GM18498 (cell line): ENCODE measurements around the gene RPRD1B.

Experiments
- ATAC-seq: cut with Tn5 transposase; IDR thresholded peaks from one replicate; pipeline ENCODE4 v1.9.1; 2021; ENCODE audit warnings: mild to moderate bottlenecking, moderate library complexity; ENCODE audit not compliant: unreplicated experiment

RPRD1B gene

DNA sequence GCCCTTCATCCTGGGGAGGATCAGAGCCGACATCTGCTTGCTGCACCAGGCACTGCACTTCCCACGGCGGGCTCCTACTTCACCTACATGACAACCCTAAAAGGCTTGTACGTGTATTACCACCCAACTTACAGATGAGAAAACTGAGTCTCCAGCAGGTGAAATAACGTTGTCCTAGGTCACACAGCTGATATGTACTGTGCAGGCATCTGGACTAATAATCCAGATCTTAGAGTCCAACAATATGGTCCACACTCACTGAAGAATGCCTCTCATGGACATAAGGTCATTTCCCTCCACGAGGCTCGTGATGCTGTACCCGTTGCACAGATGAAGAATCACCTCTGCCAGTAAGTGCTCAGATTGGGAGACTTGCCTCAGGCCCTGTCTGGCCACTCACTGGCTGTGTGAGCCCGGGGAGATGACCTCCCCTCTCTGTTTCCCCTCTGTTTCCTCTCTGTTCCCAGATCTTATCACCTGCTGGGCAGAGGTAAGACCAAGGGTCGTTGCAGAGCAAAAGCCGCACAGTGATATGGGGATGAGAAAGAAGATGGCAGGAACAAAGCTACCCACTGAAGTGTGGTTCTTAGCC lies 99.5 kb downstream of the RPRD1B start:
- ATAC-seq = no peak

DNA sequence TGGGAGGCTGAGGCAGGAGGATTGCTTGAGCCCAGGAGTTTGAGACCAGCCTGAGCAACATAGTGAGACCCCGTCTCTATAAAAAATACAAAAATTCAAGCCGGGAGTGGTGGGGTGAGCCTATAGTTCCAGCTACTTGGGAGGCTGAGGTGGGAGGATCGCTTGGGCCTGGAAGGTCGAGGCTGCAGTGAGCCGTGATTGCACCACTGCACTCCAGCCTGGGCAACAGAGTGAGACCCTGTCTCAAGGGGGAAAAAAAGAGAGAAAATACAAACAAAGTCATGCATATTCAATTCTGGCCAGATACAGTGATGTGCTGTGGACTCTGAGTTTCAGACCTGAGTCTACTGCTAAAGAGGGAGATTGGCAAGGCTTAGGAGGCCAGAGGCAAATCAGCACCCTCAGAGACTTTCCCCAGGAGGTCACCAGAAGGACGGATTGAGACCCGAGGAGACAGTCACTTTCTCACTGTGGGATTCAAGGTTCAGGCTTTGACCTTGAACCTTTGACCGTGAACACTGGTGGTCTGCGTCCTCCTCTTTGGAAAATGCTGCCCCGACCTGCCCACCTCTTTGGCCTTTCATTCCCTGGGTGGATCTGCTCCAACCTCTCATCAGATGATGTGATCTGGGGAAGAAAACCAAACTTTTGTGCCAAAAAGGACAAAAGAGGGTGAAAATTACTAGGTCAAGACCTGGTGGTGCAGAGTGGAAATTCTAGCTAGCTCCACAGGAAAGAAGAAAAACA lies 100.3 kb downstream of the RPRD1B start:
- ATAC-seq = no peak

- no peak for ATAC-seq
Measured at GRCh38 chr20:38134427-38135270, 101.1 kb downstream of the RPRD1B start.

DNA sequence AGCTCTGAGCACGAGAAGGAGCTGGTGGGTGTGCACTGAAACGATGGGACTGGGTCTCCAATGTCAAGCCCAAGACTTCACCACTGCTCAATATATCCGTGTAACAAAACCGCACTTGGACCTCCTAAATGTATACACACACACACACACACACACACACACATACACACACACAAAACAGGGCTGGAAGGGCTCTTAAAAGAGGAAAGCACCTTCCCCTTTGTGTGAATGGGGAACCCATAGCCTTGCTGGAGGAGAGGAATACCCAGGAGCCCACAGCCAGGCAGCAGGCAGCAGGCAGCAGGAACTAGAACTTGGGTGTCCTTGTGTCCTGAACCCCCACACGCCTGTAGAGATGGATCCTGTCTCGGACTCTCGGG lies 101.7 kb downstream of the RPRD1B start:
- ATAC-seq = no peak

DNA sequence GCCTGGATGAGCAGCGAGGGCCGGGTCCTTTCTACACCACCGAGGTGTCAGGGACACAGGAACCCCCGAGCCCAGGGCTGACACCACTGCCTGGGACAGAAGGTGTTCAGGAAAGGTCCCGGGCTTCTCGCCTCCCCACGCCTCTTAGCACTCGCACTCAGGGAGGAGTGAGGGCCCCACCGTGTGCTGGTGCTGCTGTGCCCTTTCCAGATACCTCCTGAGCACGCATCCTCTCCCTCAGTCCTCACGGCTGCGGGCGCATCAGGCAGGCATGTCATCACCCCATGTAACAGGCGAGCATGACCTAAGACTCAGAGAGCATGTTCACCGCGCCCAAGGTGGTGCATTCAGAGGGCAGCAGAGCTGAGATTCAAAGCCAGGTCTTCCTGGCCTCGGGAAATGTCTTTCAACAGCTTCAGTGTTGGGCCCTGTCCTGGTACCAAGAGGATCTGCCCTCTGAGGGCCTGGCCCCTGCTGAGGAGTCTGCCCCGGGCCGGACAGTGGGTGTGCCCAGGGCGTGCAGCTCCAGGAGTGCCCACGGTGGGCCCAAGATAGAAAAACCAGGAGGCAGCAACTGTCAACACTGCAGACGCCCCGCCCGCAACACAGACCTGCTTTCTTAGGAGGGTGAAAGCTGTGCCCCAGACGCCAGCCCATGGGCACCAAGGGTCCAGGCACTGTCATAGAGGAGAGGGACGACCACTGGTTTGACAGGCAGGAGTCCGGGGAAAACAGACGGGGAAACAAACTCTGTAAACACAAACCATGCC lies 102.3 kb downstream of the RPRD1B start:
- ATAC-seq = no peak

GRCh38 chr20:38136421-38137245 lies 103.1 kb downstream of the RPRD1B start:
- ATAC-seq = no peak

GRCh38 chr20:38137441-38138037 lies 104.0 kb downstream of the RPRD1B start:
- no peak for ATAC-seq

DNA sequence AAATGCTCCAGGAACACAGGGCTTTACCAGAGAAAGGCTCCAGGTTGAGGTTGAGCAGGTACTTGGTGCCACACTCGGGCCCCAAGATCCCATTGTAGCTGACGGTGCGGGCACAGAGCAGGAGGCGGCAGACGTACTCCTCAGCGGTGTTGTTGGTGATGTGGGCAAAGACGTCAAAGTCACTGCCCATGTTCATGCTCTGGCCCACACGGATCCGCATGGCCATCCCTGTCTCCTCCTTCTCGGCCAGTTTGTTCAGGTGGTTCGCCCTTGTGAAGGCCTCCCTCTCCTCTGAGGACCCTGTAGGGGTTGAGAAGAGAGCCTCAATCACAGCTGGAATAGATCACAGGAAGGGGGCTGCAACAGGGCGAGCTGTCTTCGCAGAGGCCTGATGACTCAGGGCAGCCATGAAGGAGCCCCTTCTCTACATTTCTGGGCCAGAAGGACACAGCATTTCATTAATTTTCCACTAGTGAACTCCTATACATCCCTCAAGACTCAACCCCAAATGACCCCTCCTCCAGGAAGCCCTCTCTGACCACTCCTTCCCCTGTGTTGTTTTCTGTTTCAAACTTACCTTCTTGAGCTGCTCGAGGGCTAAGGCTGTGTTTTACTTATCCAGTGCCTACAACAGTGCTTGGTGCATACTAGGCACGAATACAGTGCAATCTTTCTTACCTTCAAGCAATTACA lies 104.7 kb downstream of the RPRD1B start:
- ATAC-seq = no peak

DNA sequence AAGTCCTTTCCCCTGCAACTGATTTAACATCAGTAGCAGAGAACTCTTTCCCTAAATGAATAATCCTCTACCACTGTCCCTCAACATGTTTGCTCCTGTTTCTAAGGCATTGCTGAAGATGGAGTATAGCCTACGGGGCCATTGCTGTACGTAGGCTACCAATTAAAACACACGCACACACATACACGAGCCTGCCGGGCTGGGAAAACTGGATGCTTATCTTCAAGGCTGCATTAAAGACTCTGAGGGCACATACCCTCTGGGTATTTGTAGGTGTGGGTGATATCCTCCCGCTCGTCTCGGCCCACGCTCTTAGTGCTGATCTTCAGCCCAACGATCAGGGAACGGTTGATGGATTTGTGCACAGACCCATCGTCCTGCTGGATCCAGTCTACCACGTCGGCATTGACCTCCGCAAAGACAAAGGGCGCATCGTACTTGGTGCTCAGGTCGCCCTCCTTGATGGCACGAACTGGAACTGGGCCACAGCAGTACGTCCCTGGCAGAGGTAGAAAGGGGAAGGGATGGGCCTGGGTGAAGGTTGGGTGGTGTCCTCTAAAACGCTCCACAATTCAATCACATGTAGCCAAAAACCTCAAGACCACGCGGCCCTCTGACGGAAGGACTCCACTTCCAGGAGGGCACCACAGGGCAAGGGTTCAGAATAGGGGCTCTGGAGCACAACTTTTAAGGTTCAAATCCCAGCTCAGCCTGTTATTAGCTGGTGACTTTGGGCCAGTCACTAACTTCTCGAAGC lies 105.8 kb downstream of the RPRD1B start:
- ATAC-seq = no peak

DNA sequence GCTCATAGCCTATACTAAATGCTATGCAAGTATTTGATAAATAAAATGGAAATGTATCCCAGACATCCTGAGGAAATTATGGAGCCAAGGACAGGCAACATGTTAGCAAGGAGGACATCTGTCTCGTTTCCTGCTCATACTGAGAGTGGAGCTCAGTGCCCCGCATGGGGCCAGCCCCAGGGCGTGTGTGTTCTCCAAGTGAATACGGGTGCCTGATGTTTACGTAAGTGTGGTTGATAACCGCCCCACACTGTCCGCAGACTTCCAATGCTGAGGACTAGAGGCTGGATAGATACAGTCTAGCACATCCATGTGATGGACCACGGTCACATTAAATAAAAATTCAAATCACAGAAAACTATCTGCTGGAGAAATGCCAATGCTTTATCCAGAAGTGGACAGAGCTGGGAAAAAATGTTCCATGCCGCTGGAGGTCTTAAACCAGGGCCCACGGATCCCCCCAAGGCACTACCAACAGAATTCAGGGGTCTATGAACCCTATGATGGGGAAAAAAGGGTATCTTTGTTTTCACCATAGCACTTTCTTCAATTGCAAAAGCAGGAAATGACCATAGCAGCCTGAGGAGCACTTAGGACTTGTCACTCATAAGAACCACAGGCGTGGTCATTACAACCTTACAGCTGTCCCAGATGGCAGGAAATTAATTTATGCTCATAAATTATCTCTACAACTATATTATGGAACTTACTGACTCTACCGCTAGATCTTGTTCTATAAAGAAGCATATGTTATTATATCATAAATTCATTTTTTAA lies 106.6 kb downstream of the RPRD1B start:
- ATAC-seq = no peak

GRCh38 chr20:38141204-38141888 lies 107.8 kb downstream of the RPRD1B start:
- ATAC-seq = no peak
